Mucosa of rectum (tissue), 2 donors: Measurements from ENCODE around the gene DNM2.

Experiments
- H3K27ac ChIP-seq, 2 donors: one replicate each; pipeline ENCODE4 v1.7.0; 2013; ENCODE audit warnings: inconsistent platforms in 2 of 2, low read depth in 2 of 2, low read length in 2 of 2
- H3K27me3 ChIP-seq, 2 donors: one replicate each; pipeline ENCODE4 v1.7.0; 2013; ENCODE audit warnings: low read length in 2 of 2; ENCODE audit not compliant: control insufficient read depth in 2 of 2, insufficient read depth in 2 of 2
- H3K36me3 ChIP-seq, 2 donors: one replicate each; pipeline ENCODE4 v1.7.0; 2013; ENCODE audit warnings: low read length in 2 of 2; ENCODE audit not compliant: control insufficient read depth in 2 of 2, insufficient read depth in 2 of 2
- H3K4me1 ChIP-seq, 2 donors: one replicate each; pipeline ENCODE4 v1.7.0; 2013; ENCODE audit warnings: low read length in 2 of 2, mild to moderate bottlenecking in 1 of 2; ENCODE audit not compliant: control insufficient read depth in 2 of 2, insufficient read depth in 2 of 2
- H3K4me3 ChIP-seq, 2 donors: one replicate each; pipeline ENCODE4 v1.7.0; 2013; ENCODE audit warnings: low read length in 2 of 2
- H3K9ac ChIP-seq, 2 donors: one replicate each; pipeline ENCODE4 v1.7.0; 2013; ENCODE audit warnings: low read length in 2 of 2, low read depth in 1 of 2, mild to moderate bottlenecking in 1 of 2
- H3K9me3 ChIP-seq, 2 donors: one replicate each; pipeline ENCODE4 v1.7.0; 2013; ENCODE audit warnings: low read length in 2 of 2; ENCODE audit not compliant: control insufficient read depth in 2 of 2
- donor health status: healthy.
- donor health status: Normal muscosa, but diverticular disease.

DNM2 gene

GRCh38 chr19:10720607-10721125 lies 2.8 kb downstream of the DNM2 start:
- Histone ChIP-seq H3K4me3 (peak overlapping the region in 1 of 2 donors; percentile 13), H3K27me3 (no peaks in the 10 kb centered on the region), H3K4me1 (peaks cover 31 to 37% of the 10 kb centered on the region in 2 donors), H3K36me3 (peaks cover 12 to 20% of the 10 kb centered on the region in 2 donors), H3K9ac (peak overlapping the region in 1 of 2 donors; percentile 30), H3K27ac (peak overlapping the region; percentile 32 to 42), H3K9me3 (no peaks in the 10 kb centered on the region)

GRCh38 chr19:10723591-10723990 lies 5.7 kb downstream of the DNM2 start:
- peaks cover 37 to 47% of the 10 kb centered on the region in 2 donors for H3K4me1 ChIP-seq
- no peak overlapping the region for H3K27ac ChIP-seq
- H3K4me3 ChIP-seq: no peak overlapping the region
- H3K9ac ChIP-seq: no peak overlapping the region
- H3K27me3 ChIP-seq: no peaks in the 10 kb centered on the region
- peaks cover 12 to 26% of the 10 kb centered on the region in 2 donors for H3K36me3 ChIP-seq
- no peaks in the 10 kb centered on the region for H3K9me3 ChIP-seq

GRCh38 chr19:10724573-10725071 lies 6.7 kb downstream of the DNM2 start:
- H3K27ac ChIP-seq: peak overlapping the region in 1 of 2 donors; percentile 23
- peaks cover 30 to 44% of the 10 kb centered on the region in 2 donors for H3K4me1 ChIP-seq
- peaks cover 12 to 27% of the 10 kb centered on the region in 2 donors for H3K36me3 ChIP-seq

GRCh38 chr19:10725415-10725814 lies 7.5 kb downstream of the DNM2 start:
- Histone ChIP-seq H3K27me3 (no peaks in the 10 kb centered on the region), H3K27ac (peak overlapping the region in 1 of 2 donors; percentile 74), H3K4me1 (peaks cover 24 to 44% of the 10 kb centered on the region in 2 donors), H3K4me3 (no peak overlapping the region), H3K9ac (no peak overlapping the region), H3K9me3 (no peaks in the 10 kb centered on the region), H3K36me3 (peaks cover 16 to 32% of the 10 kb centered on the region in 2 donors)

More at GRCh38 chr19:10724573-10725071, 6.7 kb downstream of the DNM2 start:
- no peaks in the 10 kb centered on the region for H3K9me3 ChIP-seq
- no peaks in the 10 kb centered on the region for H3K27me3 ChIP-seq
- H3K9ac ChIP-seq: no peak overlapping the region
- H3K4me3 ChIP-seq: no peak overlapping the region

- Histone ChIP-seq H3K27ac (peak overlapping the region; percentile 57 to 74), H3K4me1 (peaks cover 22 to 45% of the 10 kb centered on the region in 2 donors), H3K9ac (peak overlapping the region in 1 of 2 donors; percentile 58), H3K27me3 (no peaks in the 10 kb centered on the region), H3K36me3 (peaks cover 10 to 30% of the 10 kb centered on the region in 2 donors), H3K9me3 (no peaks in the 10 kb centered on the region), H3K4me3 (no peak overlapping the region)
Measured at GRCh38 chr19:10726268-10726667, 8.4 kb downstream of the DNM2 start.

- Histone ChIP-seq H3K27ac (peak overlapping the region; percentile 57 to 74), H3K4me3 (no peak overlapping the region), H3K9ac (peak overlapping the region in 1 of 2 donors; percentile 58), H3K36me3 (peaks cover 10 to 22% of the 10 kb centered on the region in 2 donors), H3K27me3 (no peaks in the 10 kb centered on the region), H3K4me1 (peaks cover 25 to 50% of the 10 kb centered on the region in 2 donors), H3K9me3 (no peaks in the 10 kb centered on the region)
Measured at GRCh38 chr19:10727685-10728201, 9.9 kb downstream of the DNM2 start.

GRCh38 chr19:10729411-10729810 lies 11.5 kb downstream of the DNM2 start:
- H3K27ac ChIP-seq: peak overlapping the region; percentile 71 to 79
- no peaks in the 10 kb centered on the region for H3K27me3 ChIP-seq
- peaks cover 25 to 49% of the 10 kb centered on the region in 2 donors for H3K4me1 ChIP-seq
- no peaks in the 10 kb centered on the region for H3K9me3 ChIP-seq
- no peak overlapping the region for H3K4me3 ChIP-seq
- no peak overlapping the region for H3K9ac ChIP-seq
- peaks cover 5 to 16% of the 10 kb centered on the region in 2 donors for H3K36me3 ChIP-seq

- Histone ChIP-seq H3K4me3 (no peak overlapping the region), H3K9ac (peak overlapping the region; percentile 13 to 47), H3K36me3 (peaks cover 5 to 16% of the 10 kb centered on the region in 2 donors), H3K4me1 (peaks cover 23 to 47% of the 10 kb centered on the region in 2 donors), H3K27me3 (no peaks in the 10 kb centered on the region), H3K27ac (peak overlapping the region; percentile 71 to 79), H3K9me3 (no peaks in the 10 kb centered on the region)
Measured at GRCh38 chr19:10730932-10731331, 13.1 kb downstream of the DNM2 start.

GRCh38 chr19:10735741-10736140 lies 17.9 kb downstream of the DNM2 start:
- no peaks in the 10 kb centered on the region for H3K9me3 ChIP-seq
- H3K4me3 ChIP-seq: no peak overlapping the region
- peaks cover 37 to 54% of the 10 kb centered on the region in 2 donors for H3K4me1 ChIP-seq
- H3K36me3 ChIP-seq: no peaks in the 10 kb centered on the region
- no peaks in the 10 kb centered on the region for H3K27me3 ChIP-seq
- no peak overlapping the region for H3K9ac ChIP-seq
- H3K27ac ChIP-seq: peak overlapping the region; percentile 46 to 99

GRCh38 chr19:10736189-10736588 lies 18.3 kb downstream of the DNM2 start:
- no peaks in the 10 kb centered on the region for H3K27me3 ChIP-seq
- peak overlapping the region; percentile 99 for H3K27ac ChIP-seq
- H3K4me1 ChIP-seq: peaks cover 33 to 53% of the 10 kb centered on the region in 2 donors
- no peaks in the 10 kb centered on the region for H3K9me3 ChIP-seq
- no peaks in the 10 kb centered on the region for H3K36me3 ChIP-seq
- H3K4me3 ChIP-seq: no peak overlapping the region
- H3K9ac ChIP-seq: peak overlapping the region in 1 of 2 donors; percentile 68
